Measurements from ENCODE around the gene ANKS1B. TPM values are rescaled to one million over a fixed set of nuclear protein-coding genes. Genes with fewer than 3 reads are reported as not detected.
"Not testable (repeated sequence)": the region's sequence is repeated elsewhere in the genome, so short reads cannot be mapped to it uniquely, and the experiment has no call there.

The ANKS1B gene
- total and polyA plus RNA-seq, 4 donors, result 0.03 to 3.4 (median 0.53) TPM

DNA sequence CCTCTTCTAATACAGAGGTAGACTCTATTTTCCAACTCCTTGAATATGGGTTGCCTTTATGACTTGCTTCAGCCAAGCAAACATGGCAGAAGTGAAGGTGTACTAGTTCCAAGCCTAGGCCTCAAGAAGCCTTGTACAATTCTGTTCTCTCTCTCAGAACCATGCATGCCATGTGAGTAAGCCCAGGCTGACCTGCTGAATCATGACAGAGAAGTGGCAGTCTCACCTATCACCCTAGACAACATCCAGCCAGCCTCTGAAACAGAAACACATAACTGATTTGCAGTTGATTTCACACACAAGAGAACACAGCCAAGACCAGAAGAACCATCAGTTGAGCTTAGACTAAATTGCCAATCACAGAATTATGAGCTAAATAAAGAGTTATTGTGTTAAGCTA, 180.0 kb downstream of the ANKS1B start:
- Histone ChIP-seq H3K4me1 (ENCODE audit: control insufficient read depth in 4 of 4, insufficient read depth in 4 of 4, low read length in 3 of 4) (peaks cover 0 to 1% (median under 1%) of the 10 kb centered on the region in 4 donors), H3K27me3 (ENCODE audit: control insufficient read depth in 4 of 4, insufficient read depth in 4 of 4, low read length in 3 of 4) (no peaks in the 10 kb centered on the region), H3K9me3 (ENCODE audit: control insufficient read depth in 4 of 4, low read length in 3 of 4) (no peaks in the 10 kb centered on the region), H3K4me3 (ENCODE audit: low read depth in 1 of 3, low read length in 3 of 3) (no peak overlapping the region), H3K36me3 (ENCODE audit: control insufficient read depth in 4 of 4, insufficient read depth in 3 of 4, low read depth in 1 of 4, low read length in 3 of 4) (no peaks in the 10 kb centered on the region), H3K27ac (ENCODE audit: low read depth in 1 of 2, low read length in 2 of 2) (no peak overlapping the region), H3K9ac (ENCODE audit: low read depth in 1 of 2, low read length in 2 of 2) (no peak overlapping the region)
- TF ChIP-seq TAF1 (conservative IDR thresholded peaks at IDR 0.05), result no peak
- no peak for TF ChIP-seq HNF4G (IDR thresholded peaks at IDR 0.05)
- TF ChIP-seq JUND (IDR thresholded peaks at IDR 0.05), result no peak
- TF ChIP-seq EGR1 (IDR thresholded peaks at IDR 0.05; ENCODE audit: low read depth in 2 of 2), result no peak
- TF ChIP-seq, protein P1, sequence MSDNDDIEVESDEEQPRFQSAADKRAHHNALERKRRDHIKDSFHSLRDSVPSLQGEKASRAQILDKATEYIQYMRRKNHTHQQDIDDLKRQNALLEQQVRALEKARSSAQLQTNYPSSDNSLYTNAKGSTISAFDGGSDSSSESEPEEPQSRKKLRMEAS (IDR thresholded peaks at IDR 0.05), result no peak
- TF ChIP-seq SP1 (IDR thresholded peaks at IDR 0.05), result no peak
- TF ChIP-seq, protein P2, sequence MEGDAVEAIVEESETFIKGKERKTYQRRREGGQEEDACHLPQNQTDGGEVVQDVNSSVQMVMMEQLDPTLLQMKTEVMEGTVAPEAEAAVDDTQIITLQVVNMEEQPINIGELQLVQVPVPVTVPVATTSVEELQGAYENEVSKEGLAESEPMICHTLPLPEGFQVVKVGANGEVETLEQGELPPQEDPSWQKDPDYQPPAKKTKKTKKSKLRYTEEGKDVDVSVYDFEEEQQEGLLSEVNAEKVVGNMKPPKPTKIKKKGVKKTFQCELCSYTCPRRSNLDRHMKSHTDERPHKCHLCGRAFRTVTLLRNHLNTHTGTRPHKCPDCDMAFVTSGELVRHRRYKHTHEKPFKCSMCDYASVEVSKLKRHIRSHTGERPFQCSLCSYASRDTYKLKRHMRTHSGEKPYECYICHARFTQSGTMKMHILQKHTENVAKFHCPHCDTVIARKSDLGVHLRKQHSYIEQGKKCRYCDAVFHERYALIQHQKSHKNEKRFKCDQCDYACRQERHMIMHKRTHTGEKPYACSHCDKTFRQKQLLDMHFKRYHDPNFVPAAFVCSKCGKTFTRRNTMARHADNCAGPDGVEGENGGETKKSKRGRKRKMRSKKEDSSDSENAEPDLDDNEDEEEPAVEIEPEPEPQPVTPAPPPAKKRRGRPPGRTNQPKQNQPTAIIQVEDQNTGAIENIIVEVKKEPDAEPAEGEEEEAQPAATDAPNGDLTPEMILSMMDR (IDR thresholded peaks at IDR 0.05; ENCODE audit: low read depth, low read length, missing input control), result no peak
- DNase-seq (ENCODE audit: low spot score), result no peak

DNA sequence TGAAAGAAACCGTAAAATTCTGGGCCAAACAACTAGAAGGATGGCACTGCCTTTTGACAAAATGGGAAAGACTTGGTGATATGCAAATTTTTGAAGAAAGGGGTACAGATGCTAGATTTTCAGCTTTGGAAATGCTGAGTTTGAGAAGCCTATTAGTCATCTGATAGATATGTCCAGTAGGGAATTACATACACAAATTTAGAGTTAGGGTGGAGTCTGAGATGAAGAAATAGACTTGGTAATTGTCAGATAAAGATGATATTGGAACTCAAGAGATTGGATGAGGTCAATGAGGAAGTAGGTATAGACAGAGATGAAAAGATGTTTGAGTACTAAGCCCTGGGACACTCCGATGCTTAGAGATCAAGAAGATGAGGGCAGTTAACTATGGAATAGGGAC, 184.1 kb downstream of the ANKS1B start:
- no peak for DNase-seq (ENCODE audit: low spot score)
- Histone ChIP-seq H3K4me1 (ENCODE audit: control insufficient read depth in 4 of 4, insufficient read depth in 4 of 4, low read length in 3 of 4) (no peaks in the 10 kb centered on the region), H3K36me3 (ENCODE audit: control insufficient read depth in 4 of 4, insufficient read depth in 3 of 4, low read depth in 1 of 4, low read length in 3 of 4) (no peaks in the 10 kb centered on the region), H3K27ac (ENCODE audit: low read depth in 1 of 2, low read length in 2 of 2) (no peak overlapping the region), H3K9me3 (ENCODE audit: control insufficient read depth in 4 of 4, low read length in 3 of 4) (no peaks in the 10 kb centered on the region), H3K9ac (ENCODE audit: low read depth in 1 of 2, low read length in 2 of 2) (no peak overlapping the region), H3K4me3 (ENCODE audit: low read depth in 1 of 3, low read length in 3 of 3) (no peak overlapping the region), H3K27me3 (ENCODE audit: control insufficient read depth in 4 of 4, insufficient read depth in 4 of 4, low read length in 3 of 4) (no peaks in the 10 kb centered on the region)
- TF ChIP-seq FOXA2 (IDR thresholded peaks at IDR 0.05) (no peak), TAF1 (conservative IDR thresholded peaks at IDR 0.05) (no peak), HNF4A (conservative IDR thresholded peaks at IDR 0.05) (no peak), YY1 (IDR thresholded peaks at IDR 0.05) (no peak), EGR1 (IDR thresholded peaks at IDR 0.05; ENCODE audit: low read depth in 2 of 2) (no peak), SP1 (IDR thresholded peaks at IDR 0.05) (no peak), HNF4G (IDR thresholded peaks at IDR 0.05) (no peak), JUND (IDR thresholded peaks at IDR 0.05) (no peak), RXRA (IDR thresholded peaks at IDR 0.05) (no peak), FOXA1 (IDR thresholded peaks at IDR 0.05) (no peak), RAD21 (IDR thresholded peaks at IDR 0.05) (no peak), NR2F2 (IDR thresholded peaks at IDR 0.05) (no peak)
- TF ChIP-seq, protein P3, sequence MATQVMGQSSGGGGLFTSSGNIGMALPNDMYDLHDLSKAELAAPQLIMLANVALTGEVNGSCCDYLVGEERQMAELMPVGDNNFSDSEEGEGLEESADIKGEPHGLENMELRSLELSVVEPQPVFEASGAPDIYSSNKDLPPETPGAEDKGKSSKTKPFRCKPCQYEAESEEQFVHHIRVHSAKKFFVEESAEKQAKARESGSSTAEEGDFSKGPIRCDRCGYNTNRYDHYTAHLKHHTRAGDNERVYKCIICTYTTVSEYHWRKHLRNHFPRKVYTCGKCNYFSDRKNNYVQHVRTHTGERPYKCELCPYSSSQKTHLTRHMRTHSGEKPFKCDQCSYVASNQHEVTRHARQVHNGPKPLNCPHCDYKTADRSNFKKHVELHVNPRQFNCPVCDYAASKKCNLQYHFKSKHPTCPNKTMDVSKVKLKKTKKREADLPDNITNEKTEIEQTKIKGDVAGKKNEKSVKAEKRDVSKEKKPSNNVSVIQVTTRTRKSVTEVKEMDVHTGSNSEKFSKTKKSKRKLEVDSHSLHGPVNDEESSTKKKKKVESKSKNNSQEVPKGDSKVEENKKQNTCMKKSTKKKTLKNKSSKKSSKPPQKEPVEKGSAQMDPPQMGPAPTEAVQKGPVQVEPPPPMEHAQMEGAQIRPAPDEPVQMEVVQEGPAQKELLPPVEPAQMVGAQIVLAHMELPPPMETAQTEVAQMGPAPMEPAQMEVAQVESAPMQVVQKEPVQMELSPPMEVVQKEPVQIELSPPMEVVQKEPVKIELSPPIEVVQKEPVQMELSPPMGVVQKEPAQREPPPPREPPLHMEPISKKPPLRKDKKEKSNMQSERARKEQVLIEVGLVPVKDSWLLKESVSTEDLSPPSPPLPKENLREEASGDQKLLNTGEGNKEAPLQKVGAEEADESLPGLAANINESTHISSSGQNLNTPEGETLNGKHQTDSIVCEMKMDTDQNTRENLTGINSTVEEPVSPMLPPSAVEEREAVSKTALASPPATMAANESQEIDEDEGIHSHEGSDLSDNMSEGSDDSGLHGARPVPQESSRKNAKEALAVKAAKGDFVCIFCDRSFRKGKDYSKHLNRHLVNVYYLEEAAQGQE (IDR thresholded peaks at IDR 0.05), result no peak
- TF ChIP-seq, protein P4, sequence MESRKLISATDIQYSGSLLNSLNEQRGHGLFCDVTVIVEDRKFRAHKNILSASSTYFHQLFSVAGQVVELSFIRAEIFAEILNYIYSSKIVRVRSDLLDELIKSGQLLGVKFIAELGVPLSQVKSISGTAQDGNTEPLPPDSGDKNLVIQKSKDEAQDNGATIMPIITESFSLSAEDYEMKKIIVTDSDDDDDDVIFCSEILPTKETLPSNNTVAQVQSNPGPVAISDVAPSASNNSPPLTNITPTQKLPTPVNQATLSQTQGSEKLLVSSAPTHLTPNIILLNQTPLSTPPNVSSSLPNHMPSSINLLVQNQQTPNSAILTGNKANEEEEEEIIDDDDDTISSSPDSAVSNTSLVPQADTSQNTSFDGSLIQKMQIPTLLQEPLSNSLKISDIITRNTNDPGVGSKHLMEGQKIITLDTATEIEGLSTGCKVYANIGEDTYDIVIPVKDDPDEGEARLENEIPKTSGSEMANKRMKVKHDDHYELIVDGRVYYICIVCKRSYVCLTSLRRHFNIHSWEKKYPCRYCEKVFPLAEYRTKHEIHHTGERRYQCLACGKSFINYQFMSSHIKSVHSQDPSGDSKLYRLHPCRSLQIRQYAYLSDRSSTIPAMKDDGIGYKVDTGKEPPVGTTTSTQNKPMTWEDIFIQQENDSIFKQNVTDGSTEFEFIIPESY (IDR thresholded peaks at IDR 0.05), result no peak
- TF ChIP-seq, protein P1 (IDR thresholded peaks at IDR 0.05), result no peak
- whole genome bisulfite sequencing, result 95% methylated on average over 2 of the region's 2 CpGs

DNA sequence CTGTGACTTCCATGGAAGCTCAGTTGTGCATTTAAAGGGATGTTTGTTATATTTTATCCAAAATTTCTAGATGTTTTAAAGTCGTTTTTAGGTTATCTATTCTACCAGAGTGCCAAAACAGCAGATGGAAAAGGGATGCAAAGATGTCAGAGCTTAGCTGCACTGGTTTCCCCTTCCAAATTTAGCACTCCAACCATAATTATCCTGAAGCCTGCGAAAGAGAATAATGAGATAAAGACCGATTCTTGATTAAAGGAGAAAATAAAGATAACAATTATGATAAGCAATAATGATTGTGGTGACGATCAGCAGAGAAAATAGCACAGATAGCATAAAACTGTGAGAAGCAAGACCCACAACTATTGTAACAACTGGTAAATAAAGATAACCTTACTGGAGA, 186.8 kb downstream of the ANKS1B start:
- 48% methylated on average over 4 of the region's 4 CpGs for WGBS

More for the DNA sequence above, 186.8 kb downstream of the ANKS1B start:
- H3K36me3 ChIP-seq (ENCODE audit: control insufficient read depth in 4 of 4, insufficient read depth in 3 of 4, low read depth in 1 of 4, low read length in 3 of 4); H3K9ac ChIP-seq (ENCODE audit: low read depth in 1 of 2, low read length in 2 of 2); H3K27me3 ChIP-seq (ENCODE audit: control insufficient read depth in 4 of 4, insufficient read depth in 4 of 4, low read length in 3 of 4); H3K9me3 ChIP-seq (ENCODE audit: control insufficient read depth in 4 of 4, low read length in 3 of 4); H3K4me3 ChIP-seq (ENCODE audit: low read depth in 1 of 3, low read length in 3 of 3); H3K27ac ChIP-seq (ENCODE audit: low read depth in 1 of 2, low read length in 2 of 2); DNase-seq (ENCODE audit: low spot score); H3K4me1 ChIP-seq (ENCODE audit: control insufficient read depth in 4 of 4, insufficient read depth in 4 of 4, low read length in 3 of 4): not testable (repeated sequence)
